ENCODE measurements around the gene BTBD9. TPM values are rescaled to one million over a fixed set of nuclear protein-coding genes. Genes with fewer than 3 reads are reported as not detected.

The BTBD9 gene
- total RNA-seq, 1 experiment from 2014 or later: 8.9 TPM

- H3K56ac ChIP-seq (ENCODE audit: insufficient read length, low read depth, low read length): no peak overlapping the region
- no peak overlapping the region for H3K18ac ChIP-seq (ENCODE audit: insufficient read length, low read depth, low read length)
- Mint-ChIP-seq H3K9me3 (no peaks in the 10 kb centered on the region), H3K27ac (no peak overlapping the region), H3K36me3 (ENCODE audit: insufficient read depth in 1 of 3, low read depth in 3 of 3) (no peaks in the 10 kb centered on the region), H3K4me1 (peaks cover 10 to 11% of the 10 kb centered on the region in 2 experiments), H3K4me3 (no peak overlapping the region), H3K27me3 (ENCODE audit: low read depth) (no peaks in the 10 kb centered on the region)
- no peak for DNase-seq
- H2BK15ac ChIP-seq (ENCODE audit: low read depth, low read length): no peak overlapping the region
- no peak overlapping the region for H2BK120ac ChIP-seq (ENCODE audit: low read depth, low read length, poor library complexity, severe bottlenecking)
- no peak overlapping the region for H3K4me2 ChIP-seq (ENCODE audit: insufficient read depth, insufficient read length, low read length)
- H3K9ac ChIP-seq (ENCODE audit: extremely low read depth, insufficient read length, low read length): no peak overlapping the region
- H4K5ac ChIP-seq (ENCODE audit: insufficient read length, low read depth, low read length): no peak overlapping the region
- no peaks in the 10 kb centered on the region for H3K27me3 ChIP-seq (ENCODE audit: insufficient read depth, low read length)
- no peak overlapping the region for H3T11ph ChIP-seq (ENCODE audit: low read length)
- H2AK5ac ChIP-seq (ENCODE audit: insufficient read length, low read length): no peak overlapping the region
- no peaks in the 10 kb centered on the region; the same call in 1 of the 2 replicates for H3K79me2 ChIP-seq (ENCODE audit: insufficient read depth, low read length)
- no peak overlapping the region for H2BK5ac ChIP-seq (ENCODE audit: insufficient read length, low read length)
- TF ChIP-seq, protein P1, sequence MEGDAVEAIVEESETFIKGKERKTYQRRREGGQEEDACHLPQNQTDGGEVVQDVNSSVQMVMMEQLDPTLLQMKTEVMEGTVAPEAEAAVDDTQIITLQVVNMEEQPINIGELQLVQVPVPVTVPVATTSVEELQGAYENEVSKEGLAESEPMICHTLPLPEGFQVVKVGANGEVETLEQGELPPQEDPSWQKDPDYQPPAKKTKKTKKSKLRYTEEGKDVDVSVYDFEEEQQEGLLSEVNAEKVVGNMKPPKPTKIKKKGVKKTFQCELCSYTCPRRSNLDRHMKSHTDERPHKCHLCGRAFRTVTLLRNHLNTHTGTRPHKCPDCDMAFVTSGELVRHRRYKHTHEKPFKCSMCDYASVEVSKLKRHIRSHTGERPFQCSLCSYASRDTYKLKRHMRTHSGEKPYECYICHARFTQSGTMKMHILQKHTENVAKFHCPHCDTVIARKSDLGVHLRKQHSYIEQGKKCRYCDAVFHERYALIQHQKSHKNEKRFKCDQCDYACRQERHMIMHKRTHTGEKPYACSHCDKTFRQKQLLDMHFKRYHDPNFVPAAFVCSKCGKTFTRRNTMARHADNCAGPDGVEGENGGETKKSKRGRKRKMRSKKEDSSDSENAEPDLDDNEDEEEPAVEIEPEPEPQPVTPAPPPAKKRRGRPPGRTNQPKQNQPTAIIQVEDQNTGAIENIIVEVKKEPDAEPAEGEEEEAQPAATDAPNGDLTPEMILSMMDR (conservative IDR thresholded peaks at IDR 0.05): no peak
- no peak overlapping the region for H3K4ac ChIP-seq (ENCODE audit: low read depth, low read length)
- no peak overlapping the region for H2BK12ac ChIP-seq (ENCODE audit: insufficient read length, low read depth, low read length)
- H3K9me3 ChIP-seq (ENCODE audit: control insufficient read depth, low read depth, low read length): no peaks in the 10 kb centered on the region
- H4K8ac ChIP-seq (replicated peaks; ENCODE audit: insufficient read length, low read depth, low read length): no peak overlapping the region
- no peaks in the 10 kb centered on the region for H4K20me1 ChIP-seq (ENCODE audit: control insufficient read depth, insufficient read depth, insufficient read length)
- H2BK20ac ChIP-seq (ENCODE audit: low read depth, low read length, poor library complexity, severe bottlenecking): no peak overlapping the region
- no peak overlapping the region for H3K14ac ChIP-seq (ENCODE audit: insufficient read depth, low read length)
- peaks cover 2% of the 10 kb centered on the region; the same call in 1 of the 2 replicates for H3K4me1 ChIP-seq (ENCODE audit: insufficient read depth, low read length)
- H3K27ac ChIP-seq (ENCODE audit: insufficient read length, low read depth, low read length): no peak overlapping the region
- no CpG with 5 or more reads among the region's 5 CpGs for WGBS (ENCODE audit: extremely low coverage, insufficient read length, low lambda C conversion rate)
- no peak overlapping the region for H3K23ac ChIP-seq (ENCODE audit: insufficient read length, low read depth, low read length)
- H3K23me2 ChIP-seq (ENCODE audit: insufficient read length, low read depth, low read length, poor library complexity, severe bottlenecking): no peaks in the 10 kb centered on the region
- no peak overlapping the region for H2AFZ ChIP-seq (ENCODE audit: low read length)
- H3K79me1 ChIP-seq (ENCODE audit: insufficient read depth, low read depth, low read length, poor library complexity, severe bottlenecking): no peaks in the 10 kb centered on the region
- no peak overlapping the region for H4K91ac ChIP-seq (ENCODE audit: insufficient read length, low read depth, low read length)
These were observed 127.5 kb downstream of the BTBD9 start for GRCh38 chr6:38512211-38512610.

All from H9 (cell line).